Central memory CD8-positive, alpha-beta T cell (primary cell): ENCODE measurements around the gene SMCHD1.
A peak's percentile ranks its signal among the peaks of the same experiment; 100 is the strongest.
"Not testable (repeated sequence)": the region's sequence is repeated elsewhere in the genome, so short reads cannot be mapped to it uniquely, and the experiment has no call there.

ENCODE experiments used
- ATAC-seq: fragments of 150-1000 bp; cut with Tn5 transposase; replicated peaks from 2 replicates; pipeline ENCODE4 v1.10.0; 2022; ENCODE audit warnings: mild to moderate bottlenecking, moderate FRiP score, moderate number of reproducible peaks; ENCODE audit not compliant: poor library complexity, severe bottlenecking; ENCODE audit errors: extremely low read depth
- DNase-seq, 2 donors: peaks; one replicate each; pipeline ENCODE4 v3.0.0; 2021; ENCODE audit warnings: low spot score in 2 of 2
- H3K27ac Mint-ChIP-seq: one replicate; pipeline ENCODE4 v1.8.0; 2022; ENCODE audit warnings: low read depth, mild to moderate bottlenecking, moderate library complexity, mixed read lengths
- H3K27me3 Mint-ChIP-seq: one replicate; pipeline ENCODE4 v1.8.0; 2022; ENCODE audit warnings: mixed read lengths
- H3K36me3 Mint-ChIP-seq: one replicate; pipeline ENCODE4 v1.8.0; 2022; ENCODE audit warnings: mild to moderate bottlenecking, moderate library complexity, mixed read lengths; ENCODE audit not compliant: insufficient read depth
- H3K4me1 Mint-ChIP-seq: one replicate; pipeline ENCODE4 v1.8.0; 2022; ENCODE audit warnings: mixed read lengths
- H3K4me3 Mint-ChIP-seq: one replicate; pipeline ENCODE4 v1.8.0; 2022; ENCODE audit warnings: mild to moderate bottlenecking, moderate library complexity, mixed read lengths
- H3K9me3 Mint-ChIP-seq: one replicate; pipeline ENCODE4 v1.8.0; 2022; ENCODE audit warnings: mixed read lengths

The SMCHD1 gene

GRCh38 chr18:2840521-2840920 lies 185.0 kb downstream of the SMCHD1 start:
- DNase-seq = no peak
- Mint-ChIP-seq H3K36me3 (no peaks in the 10 kb centered on the region), H3K27ac (no peak overlapping the region), H3K4me1 (no peaks in the 10 kb centered on the region), H3K27me3 (peaks cover 32% of the 10 kb centered on the region), H3K4me3 (no peak overlapping the region), H3K9me3 (peaks cover 6% of the 10 kb centered on the region)
- ATAC-seq = no peak

- H3K27me3 Mint-ChIP-seq = peaks cover 46% of the 10 kb centered on the region
- H3K36me3 Mint-ChIP-seq = peaks cover 2% of the 10 kb centered on the region
- H3K27ac Mint-ChIP-seq = no peak overlapping the region
- no peaks in the 10 kb centered on the region for H3K9me3 Mint-ChIP-seq
- H3K4me1 Mint-ChIP-seq = peaks cover 20% of the 10 kb centered on the region
- H3K4me3 Mint-ChIP-seq = no peak overlapping the region
- DNase-seq (peak in 1 of 2 donors; percentile 9), ATAC-seq (no peak)
These were observed 187.6 kb downstream of the SMCHD1 start for GRCh38 chr18:2843146-2843545.

DNA sequence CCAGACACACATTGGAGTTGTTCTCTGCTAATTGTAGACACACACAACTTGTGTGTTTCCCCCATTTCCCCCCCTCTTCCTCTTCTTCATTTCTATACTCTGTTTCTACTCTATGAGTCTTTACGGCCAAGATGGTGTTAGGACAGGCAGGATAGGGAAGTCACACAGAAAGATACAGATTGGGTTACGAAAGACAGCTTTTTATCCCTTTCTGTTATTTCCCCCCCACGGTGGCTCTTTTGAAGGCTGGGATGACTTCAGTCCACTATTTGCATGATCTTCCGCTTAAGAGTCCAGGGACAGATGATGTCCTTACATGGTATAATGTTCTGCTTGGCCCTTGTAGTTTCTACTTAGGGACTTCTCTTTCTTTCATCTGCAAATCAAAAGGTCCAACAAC lies 189.6 kb downstream of the SMCHD1 start:
- no peak for ATAC-seq
- no peak overlapping the region for H3K27ac Mint-ChIP-seq
- H3K27me3 Mint-ChIP-seq = peaks cover 54% of the 10 kb centered on the region
- H3K4me1 Mint-ChIP-seq = peaks cover 27% of the 10 kb centered on the region
- H3K4me3 Mint-ChIP-seq = no peak overlapping the region
- no peak for DNase-seq
- H3K9me3 Mint-ChIP-seq = no peaks in the 10 kb centered on the region
- peaks cover 2% of the 10 kb centered on the region for H3K36me3 Mint-ChIP-seq

DNA sequence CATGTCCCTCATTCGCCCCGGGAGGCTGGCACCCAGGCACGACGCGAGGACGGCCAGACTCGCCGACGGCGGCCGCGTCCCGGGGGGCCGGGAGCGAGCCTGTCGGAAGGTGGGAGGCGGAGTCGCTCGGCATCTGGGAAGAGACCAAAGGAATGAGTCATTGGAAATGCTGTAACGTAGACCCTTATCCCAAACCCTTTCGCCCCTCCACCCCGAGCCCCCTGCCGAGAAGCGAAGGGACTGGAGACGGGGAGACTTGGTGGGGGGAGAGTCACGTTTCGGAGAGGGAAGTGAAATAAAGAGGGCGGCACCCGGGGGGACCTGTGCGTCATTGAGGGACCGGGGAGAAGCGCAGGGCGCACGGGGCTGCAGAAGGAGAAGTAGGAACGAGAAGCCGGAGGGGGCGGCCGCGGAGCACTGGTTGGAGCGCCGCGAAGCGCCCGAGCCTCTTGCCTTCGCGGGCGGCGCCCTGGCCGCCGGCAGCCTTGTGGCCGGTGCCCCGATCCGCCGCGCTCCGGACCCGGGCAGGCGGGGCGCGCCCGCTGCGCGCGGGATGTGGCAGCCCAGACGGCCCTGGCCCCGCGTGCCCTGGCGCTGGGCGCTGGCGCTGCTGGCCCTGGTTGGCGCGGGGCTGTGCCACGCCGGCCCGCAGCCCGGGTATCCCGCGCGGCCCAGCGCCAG lies 191.2 kb downstream of the SMCHD1 start, which contains the start of gene EMILIN2:
Gene EMILIN2, plus strand, starts transcription at position 371 of the 681 bp plus-strand sequence. Its CDS starts 183 bp downstream, at position 554.
- H3K27ac Mint-ChIP-seq = peak within 1 kb of the TSS; percentile 86
- H3K27me3 Mint-ChIP-seq = peaks cover 70% of the 10 kb centered on the region
- DNase-seq (peak; percentile 25 to 40), ATAC-seq (peak; percentile 41)
- peaks cover 27% of the 10 kb centered on the region for H3K4me1 Mint-ChIP-seq
- H3K36me3 Mint-ChIP-seq = peaks cover 5% of the 10 kb centered on the region
- peak within 1 kb of the TSS; percentile 84 for H3K4me3 Mint-ChIP-seq
- H3K9me3 Mint-ChIP-seq = no peaks in the 10 kb centered on the region

GRCh38 chr18:2847317-2848246 lies 192.1 kb downstream of the SMCHD1 start:
- ATAC-seq = peak; percentile 35
- Mint-ChIP-seq H3K36me3 (peaks cover 5% of the 10 kb centered on the region), H3K27me3 (peaks cover 78% of the 10 kb centered on the region), H3K9me3 (no peaks in the 10 kb centered on the region), H3K27ac (peak overlapping the region; percentile 86), H3K4me1 (peaks cover 27% of the 10 kb centered on the region), H3K4me3 (peak overlapping the region; percentile 84)
- DNase-seq = peak in 1 of 2 donors; percentile 12

GRCh38 chr18:2848247-2849246 lies 193.0 kb downstream of the SMCHD1 start:
- peaks cover 27% of the 10 kb centered on the region for H3K4me1 Mint-ChIP-seq
- peaks cover 84% of the 10 kb centered on the region for H3K27me3 Mint-ChIP-seq
- no peaks in the 10 kb centered on the region for H3K9me3 Mint-ChIP-seq
- peak overlapping the region; percentile 84 for H3K4me3 Mint-ChIP-seq
- H3K27ac Mint-ChIP-seq = no peak overlapping the region
- H3K36me3 Mint-ChIP-seq = peaks cover 5% of the 10 kb centered on the region
- ATAC-seq (no peak), DNase-seq (no peak)

DNA sequence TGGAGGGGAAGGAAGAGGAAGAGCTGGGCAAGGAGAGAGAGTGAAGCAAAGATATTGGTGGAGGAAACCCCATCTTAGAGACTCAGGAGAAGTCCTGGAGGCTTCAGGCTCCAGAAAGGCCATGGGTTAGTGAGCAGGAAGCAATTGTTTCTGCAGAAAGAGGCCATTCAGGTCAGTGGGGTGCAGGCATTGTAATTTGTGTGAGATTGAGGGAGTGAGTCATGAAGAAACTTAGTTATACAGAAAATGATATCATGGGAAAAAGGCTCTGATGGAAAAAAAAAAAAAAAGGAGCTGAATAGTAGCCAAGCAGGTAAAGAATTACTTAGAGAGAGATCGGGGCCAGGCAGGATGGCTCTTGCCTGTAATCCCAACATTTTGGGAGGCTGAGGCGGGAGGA lies 195.3 kb downstream of the SMCHD1 start:
- no peak overlapping the region for H3K27ac Mint-ChIP-seq
- ATAC-seq = no peak
- no peak for DNase-seq
- no peaks in the 10 kb centered on the region for H3K9me3 Mint-ChIP-seq
- peaks cover 81% of the 10 kb centered on the region for H3K27me3 Mint-ChIP-seq
- H3K4me3 Mint-ChIP-seq = no peak overlapping the region
- peaks cover 26% of the 10 kb centered on the region for H3K4me1 Mint-ChIP-seq
- peaks cover 5% of the 10 kb centered on the region for H3K36me3 Mint-ChIP-seq

- DNase-seq = no peak
- no peak for ATAC-seq
- peaks cover 4% of the 10 kb centered on the region for H3K36me3 Mint-ChIP-seq
- no peak overlapping the region for H3K4me3 Mint-ChIP-seq
- H3K27ac Mint-ChIP-seq = no peak overlapping the region
- no peaks in the 10 kb centered on the region for H3K9me3 Mint-ChIP-seq
- peaks cover 78% of the 10 kb centered on the region for H3K27me3 Mint-ChIP-seq
- peaks cover 17% of the 10 kb centered on the region for H3K4me1 Mint-ChIP-seq
These were observed 196.2 kb downstream of the SMCHD1 start for GRCh38 chr18:2851771-2852170.

DNA sequence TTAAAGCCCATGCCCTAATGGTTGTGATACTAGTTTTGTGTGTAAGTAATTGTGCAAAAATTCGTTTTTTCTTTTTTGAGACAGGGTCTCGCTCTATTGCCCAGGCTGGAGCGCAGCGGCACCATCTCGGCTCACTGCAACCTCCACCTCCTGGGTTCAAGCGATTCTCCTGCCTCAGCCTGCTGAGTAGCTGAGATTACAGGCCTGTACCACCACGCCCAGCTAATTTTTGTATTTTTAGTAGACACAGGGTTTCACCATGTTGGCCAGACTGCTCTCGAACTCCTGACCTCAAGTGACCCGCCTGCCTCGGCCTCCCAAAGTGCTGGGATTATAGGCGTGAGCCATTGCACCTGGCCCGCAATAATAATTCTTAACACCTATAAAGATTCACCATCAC lies 196.9 kb downstream of the SMCHD1 start:
- H3K9me3 Mint-ChIP-seq, H3K27ac Mint-ChIP-seq, H3K4me3 Mint-ChIP-seq, DNase-seq, ATAC-seq, H3K36me3 Mint-ChIP-seq: not testable (repeated sequence)
- H3K4me1 Mint-ChIP-seq = peaks cover 14% of the 10 kb centered on the region
- peaks cover 85% of the 10 kb centered on the region for H3K27me3 Mint-ChIP-seq

- Mint-ChIP-seq H3K36me3 (peaks cover 3% of the 10 kb centered on the region), H3K9me3 (no peaks in the 10 kb centered on the region)
These were observed 197.8 kb downstream of the SMCHD1 start for GRCh38 chr18:2853173-2853925.

GRCh38 chr18:2853926-2854664 lies 198.6 kb downstream of the SMCHD1 start:
- no peaks in the 10 kb centered on the region for H3K4me1 Mint-ChIP-seq
- peaks cover 73% of the 10 kb centered on the region for H3K27me3 Mint-ChIP-seq
- H3K36me3 Mint-ChIP-seq = peaks cover 3% of the 10 kb centered on the region
- no peak overlapping the region for H3K27ac Mint-ChIP-seq
- H3K9me3 Mint-ChIP-seq = no peaks in the 10 kb centered on the region
- ATAC-seq (no peak), DNase-seq (no peak)
- H3K4me3 Mint-ChIP-seq = no peak overlapping the region

More at GRCh38 chr18:2853173-2853925, 197.8 kb downstream of the SMCHD1 start:
- Mint-ChIP-seq H3K27me3 (peaks cover 80% of the 10 kb centered on the region), H3K4me3 (no peak overlapping the region), H3K4me1 (peaks cover 5% of the 10 kb centered on the region), H3K27ac (no peak overlapping the region)
- ATAC-seq (no peak), DNase-seq (no peak)
